ENCODE results near the gene MGARP. TPM values are rescaled to one million over a fixed set of nuclear protein-coding genes. Genes with fewer than 3 reads are reported as not detected.
"Not testable (repeated sequence)": the region's sequence is repeated elsewhere in the genome, so short reads cannot be mapped to it uniquely, and the experiment has no call there.

The MGARP gene
- total RNA-seq, 1 donor from 2014 or later = not detected

- Mint-ChIP-seq H3K27me3 (ENCODE audit: low read depth) (peaks cover 54% of the 10 kb centered on the region), H3K9me3 (peaks cover 22% of the 10 kb centered on the region), H3K4me1 (ENCODE audit: low read depth) (peaks cover 14% of the 10 kb centered on the region), H3K27ac (no peak overlapping the region), H3K4me3 (ENCODE audit: low read depth) (no peak overlapping the region), H3K36me3 (ENCODE audit: low read depth) (peaks cover 22% of the 10 kb centered on the region)
- no peak for DNase-seq (ENCODE audit: low spot score)
- intact Hi-C loops (cut with micrococcal nuclease) = no loop called here
These were observed 2.2 kb upstream of the MGARP start for GRCh38 chr4:139282065-139282720.

GRCh38 chr4:139278912-139279759 lies 889 bp downstream of the MGARP start:
- Mint-ChIP-seq H3K4me1 (ENCODE audit: low read depth) (peaks cover 14% of the 10 kb centered on the region), H3K4me3 (ENCODE audit: low read depth) (peak overlapping the region; percentile 72), H3K27me3 (ENCODE audit: low read depth) (peaks cover 67% of the 10 kb centered on the region), H3K9me3 (peaks cover 7% of the 10 kb centered on the region), H3K36me3 (ENCODE audit: low read depth) (peaks cover 8% of the 10 kb centered on the region), H3K27ac (no peak overlapping the region)
- DNase-seq (ENCODE audit: low spot score) = no peak
- intact Hi-C loops (cut with micrococcal nuclease) = no loop called here

GRCh38 chr4:139278485-139278884 lies 1.5 kb downstream of the MGARP start:
- Mint-ChIP-seq H3K27me3 (ENCODE audit: low read depth) (peaks cover 66% of the 10 kb centered on the region), H3K36me3 (ENCODE audit: low read depth) (peaks cover 4% of the 10 kb centered on the region), H3K4me1 (ENCODE audit: low read depth) (peaks cover 14% of the 10 kb centered on the region), H3K9me3 (peaks cover under 1% of the 10 kb centered on the region), H3K27ac (no peak overlapping the region), H3K4me3 (ENCODE audit: low read depth) (peak overlapping the region; percentile 72)
- intact Hi-C loops (cut with micrococcal nuclease) = no loop called here
- no peak for DNase-seq (ENCODE audit: low spot score)

GRCh38 chr4:139275281-139275735 lies 4.7 kb downstream of the MGARP start:
- intact Hi-C loops (cut with micrococcal nuclease) = no loop called here
- no peaks in the 10 kb centered on the region for H3K9me3 Mint-ChIP-seq
- peaks cover 45% of the 10 kb centered on the region for H3K27me3 Mint-ChIP-seq (ENCODE audit: low read depth)
- peaks cover 4% of the 10 kb centered on the region for H3K36me3 Mint-ChIP-seq (ENCODE audit: low read depth)
- DNase-seq (ENCODE audit: low spot score) = no peak
- no peak overlapping the region for H3K4me3 Mint-ChIP-seq (ENCODE audit: low read depth)
- peaks cover 11% of the 10 kb centered on the region for H3K4me1 Mint-ChIP-seq (ENCODE audit: low read depth)
- H3K27ac Mint-ChIP-seq = no peak overlapping the region

GRCh38 chr4:139274790-139275189 lies 5.2 kb downstream of the MGARP start:
- Mint-ChIP-seq H3K27me3 (ENCODE audit: low read depth) (peaks cover 40% of the 10 kb centered on the region), H3K27ac (no peak overlapping the region), H3K9me3 (no peaks in the 10 kb centered on the region), H3K4me1 (ENCODE audit: low read depth) (peaks cover 10% of the 10 kb centered on the region), H3K4me3 (ENCODE audit: low read depth) (no peak overlapping the region), H3K36me3 (ENCODE audit: low read depth) (peaks cover 4% of the 10 kb centered on the region)
- intact Hi-C loops (cut with micrococcal nuclease) = no loop called here
- DNase-seq (ENCODE audit: low spot score) = no peak

- no peaks in the 10 kb centered on the region for H3K9me3 Mint-ChIP-seq
- H3K27ac Mint-ChIP-seq = no peak overlapping the region
- H3K36me3 Mint-ChIP-seq (ENCODE audit: low read depth) = no peaks in the 10 kb centered on the region
- H3K27me3 Mint-ChIP-seq (ENCODE audit: low read depth) = peaks cover 32% of the 10 kb centered on the region
- no peak for DNase-seq (ENCODE audit: low spot score)
- intact Hi-C loops (cut with micrococcal nuclease) = no loop called here
- H3K4me3 Mint-ChIP-seq (ENCODE audit: low read depth) = no peak overlapping the region
- H3K4me1 Mint-ChIP-seq (ENCODE audit: low read depth) = peaks cover 2% of the 10 kb centered on the region
These were observed 6.2 kb downstream of the MGARP start for GRCh38 chr4:139273835-139274234.

- Mint-ChIP-seq H3K36me3 (ENCODE audit: low read depth) (no peaks in the 10 kb centered on the region), H3K27me3 (ENCODE audit: low read depth) (peaks cover 18% of the 10 kb centered on the region), H3K9me3 (no peaks in the 10 kb centered on the region), H3K27ac (no peak overlapping the region), H3K4me1 (ENCODE audit: low read depth) (peaks cover 27% of the 10 kb centered on the region), H3K4me3 (ENCODE audit: low read depth) (no peak overlapping the region)
- intact Hi-C loops (cut with micrococcal nuclease) = loop anchor here (2.0 kb wide), 1 partner anchor 14 kb away; the partner anchor contains the start of gene MGARP
- no peak for DNase-seq (ENCODE audit: low spot score)
These were observed 12.7 kb downstream of the MGARP start for GRCh38 chr4:139267301-139267700.

GRCh38 chr4:139266583-139267257 lies 13.3 kb downstream of the MGARP start:
- intact Hi-C loops (cut with micrococcal nuclease) = loop anchor here (1.0 to 2.0 kb wide), 7 partner anchors 14 to 251 kb away; partner anchors contain the start of genes MGARP, NAA15 and NOCT
- Mint-ChIP-seq H3K27ac (peak overlapping the region; percentile 73), H3K27me3 (ENCODE audit: low read depth) (peaks cover 18% of the 10 kb centered on the region), H3K36me3 (ENCODE audit: low read depth) (no peaks in the 10 kb centered on the region), H3K4me1 (ENCODE audit: low read depth) (peaks cover 27% of the 10 kb centered on the region), H3K4me3 (ENCODE audit: low read depth) (peak overlapping the region; percentile 37), H3K9me3 (no peaks in the 10 kb centered on the region)
- DNase-seq (ENCODE audit: low spot score) = peak; percentile 77

- no peaks in the 10 kb centered on the region for H3K9me3 Mint-ChIP-seq
- H3K27ac Mint-ChIP-seq = peak overlapping the region; percentile 73
- H3K4me1 Mint-ChIP-seq (ENCODE audit: low read depth) = peaks cover 27% of the 10 kb centered on the region
- H3K27me3 Mint-ChIP-seq (ENCODE audit: low read depth) = peaks cover 18% of the 10 kb centered on the region
- H3K36me3 Mint-ChIP-seq (ENCODE audit: low read depth) = no peaks in the 10 kb centered on the region
- H3K4me3 Mint-ChIP-seq (ENCODE audit: low read depth) = peak overlapping the region; percentile 37
- intact Hi-C loops (cut with micrococcal nuclease) = loop anchor here (1.0 to 2.0 kb wide), 7 partner anchors 15 to 251 kb away; partner anchors contain the start of genes MGARP, NAA15 and NOCT
- DNase-seq (ENCODE audit: low spot score) = no peak
These were observed 13.8 kb downstream of the MGARP start for GRCh38 chr4:139266208-139266582.

- Mint-ChIP-seq H3K27ac (no peak overlapping the region), H3K27me3 (ENCODE audit: low read depth) (peaks cover 18% of the 10 kb centered on the region), H3K4me1 (ENCODE audit: low read depth) (peaks cover 27% of the 10 kb centered on the region), H3K4me3 (ENCODE audit: low read depth) (no peak overlapping the region), H3K36me3 (ENCODE audit: low read depth) (no peaks in the 10 kb centered on the region), H3K9me3 (no peaks in the 10 kb centered on the region)
- intact Hi-C loops (cut with micrococcal nuclease) = loop anchor here (1.0 to 2.0 kb wide), 7 partner anchors 15 to 250 kb away; partner anchors contain the start of genes MGARP, NAA15 and NOCT
- no peak for DNase-seq (ENCODE audit: low spot score)
These were observed 14.4 kb downstream of the MGARP start for GRCh38 chr4:139265654-139266053.

- Mint-ChIP-seq H3K27me3 (ENCODE audit: low read depth) (peaks cover 12% of the 10 kb centered on the region), H3K9me3 (no peaks in the 10 kb centered on the region), H3K4me3 (ENCODE audit: low read depth) (no peak overlapping the region), H3K27ac (no peak overlapping the region), H3K4me1 (ENCODE audit: low read depth) (no peaks in the 10 kb centered on the region), H3K36me3 (ENCODE audit: low read depth) (no peaks in the 10 kb centered on the region)
- DNase-seq (ENCODE audit: low spot score) = no peak
- intact Hi-C loops (cut with micrococcal nuclease) = no loop called here
These were observed 23.7 kb downstream of the MGARP start for GRCh38 chr4:139256349-139256748.

GRCh38 chr4:139255581-139255980 lies 24.4 kb downstream of the MGARP start:
- H3K27ac Mint-ChIP-seq; DNase-seq (ENCODE audit: low spot score); H3K9me3 Mint-ChIP-seq; intact Hi-C loops (cut with micrococcal nuclease); H3K4me1 Mint-ChIP-seq (ENCODE audit: low read depth); H3K4me3 Mint-ChIP-seq (ENCODE audit: low read depth); H3K36me3 Mint-ChIP-seq (ENCODE audit: low read depth): not testable (repeated sequence)
- H3K27me3 Mint-ChIP-seq (ENCODE audit: low read depth) = peaks cover 12% of the 10 kb centered on the region
